SK-N-SH (cell line): ENCODE measurements around the gene TNS4. TPM values are rescaled to one million over a fixed set of nuclear protein-coding genes. Genes with fewer than 3 reads are reported as not detected.

ENCODE experiments used
- CTCF ChIA-PET: fragments of 300-600, 350-600 bp; formaldehyde crosslinking; extraction: SDS; loops from one replicate; lab custom pipeline; 2021; lab: Yijun Ruan, JAX
- POLR2A ChIA-PET: fragments of 350-600 bp; sonication (Branson Sonifier 250); formaldehyde crosslinking; extraction: SDS; loops from one replicate; lab custom pipeline; 2020; ENCODE audit warnings: antibody characterized with exemption, inconsistent platforms; lab: Yijun Ruan, JAX
- DNase-seq: peaks from one replicate; pipeline ENCODE4 v3.0.0; 2012
- H2AFZ ChIP-seq: fragments of 200-600 bp; sonication (generic); 2 replicates; pipeline ENCODE4 v1.8.1; 2016; ENCODE audit warnings: antibody characterized with exemption, mild to moderate bottlenecking, low read depth
- H3F3A ChIP-seq: fragments of 200-600 bp; sonication (generic); replicated peaks from 2 replicates; pipeline ENCODE3; 2016; ENCODE audit warnings: antibody characterized with exemption, mild to moderate bottlenecking; ENCODE audit not compliant: insufficient read depth
- H3K27ac ChIP-seq, 2 experiments: fragments of 200-500 bp in 1 of 2; fragments of 200-600 bp in 1 of 2; sonication (Bioruptor generic) in 1 of 2; sonication (generic), shearing (Covaris generic) in 1 of 2; 2 replicates each; pipeline versions ENCODE4 v1.5.1 to v1.6.1; 2014 to 2016; ENCODE audit warnings: low read depth in 2 of 2, inconsistent platforms in 1 of 2, low read length in 1 of 2, mild to moderate bottlenecking in 1 of 2, mixed read lengths in 1 of 2
- H3K27me3 ChIP-seq: fragments of 200-600 bp; sonication (generic), shearing (Covaris generic); 2 replicates; pipeline ENCODE4 v1.6.1; 2016; ENCODE audit warnings: mixed run types; ENCODE audit not compliant: insufficient read depth
- H3K36me3 ChIP-seq, 2 experiments: fragments of 200-500 bp in 1 of 2; fragments of 200-600 bp in 1 of 2; sonication (Bioruptor generic) in 1 of 2; sonication (generic) in 1 of 2; replicated peaks in 1 of 2; 2 replicates each; pipeline versions ENCODE3 to v1.5.1; 2014 to 2016; ENCODE audit warnings: low read length in 1 of 2, mild to moderate bottlenecking in 1 of 2; ENCODE audit not compliant: insufficient read depth in 2 of 2, control insufficient read depth in 1 of 2
- H3K4me1 ChIP-seq, 2 experiments: fragments of 200-500 bp in 1 of 2; fragments of 200-600 bp in 1 of 2; sonication (Bioruptor generic) in 1 of 2; sonication (generic), shearing (Covaris generic) in 1 of 2; 2 replicates each; pipeline versions ENCODE4 v1.5.1 to v1.6.1; 2014 to 2016; ENCODE audit warnings: low read depth in 1 of 2, low read length in 1 of 2, mixed run types in 1 of 2; ENCODE audit not compliant: insufficient read depth in 2 of 2, control insufficient read depth in 1 of 2
- H3K4me2 ChIP-seq: fragments of 200-600 bp; sonication (generic), shearing (Covaris generic); 2 replicates; pipeline ENCODE4 v1.6.1; 2017; ENCODE audit warnings: mixed run types
- H3K4me3 ChIP-seq, 2 experiments: fragments of 200-500 bp in 1 of 2; fragments of 200-600 bp in 1 of 2; sonication (Bioruptor generic) in 1 of 2; sonication (generic), shearing (Covaris generic) in 1 of 2; 2 replicates each; pipeline versions ENCODE4 v1.5.1 to v1.8.1; 2014 to 2016; ENCODE audit warnings: low read depth in 2 of 2, inconsistent platforms in 1 of 2, low read length in 1 of 2, mild to moderate bottlenecking in 1 of 2, mixed read lengths in 1 of 2, moderate library complexity in 1 of 2
- H3K79me2 ChIP-seq: fragments of 200-600 bp; sonication (generic); 2 replicates; pipeline ENCODE4 v1.8.1; 2017; ENCODE audit warnings: mild to moderate bottlenecking; ENCODE audit not compliant: insufficient read depth
- H3K9ac ChIP-seq: fragments of 200-600 bp; sonication (generic); 2 replicates; pipeline ENCODE4 v1.6.1; 2017; ENCODE audit warnings: mixed run types
- H3K9me2 ChIP-seq: fragments of 200-600 bp; sonication (generic); 2 replicates; pipeline ENCODE4 v1.6.1; 2017; ENCODE audit warnings: mixed run types
- H3K9me3 ChIP-seq: fragments of 200-600 bp; sonication (generic); 2 replicates; pipeline ENCODE4 v1.6.1; 2017; ENCODE audit warnings: mixed run types, mild to moderate bottlenecking, moderate library complexity
- H4K20me1 ChIP-seq: fragments of 200-600 bp; sonication (generic); 2 replicates; pipeline ENCODE4 v1.6.1; 2017; ENCODE audit warnings: mild to moderate bottlenecking, mixed run types; ENCODE audit not compliant: insufficient read depth
- EP300 ChIP-seq, 2 experiments: IDR thresholded peaks; 2 replicates each; pipeline versions ENCODE4 v1.4.0 to v1.6.1; 2012; ENCODE audit warnings: borderline replicate concordance in 1 of 2, low read depth in 1 of 2, low read length in 1 of 2
- EZH2phosphoT487 ChIP-seq: fragments of 200-600 bp; sonication (generic); IDR thresholded peaks from 2 replicates; pipeline ENCODE4 v1.6.1; 2017; ENCODE audit warnings: low read depth, mixed run types, mild to moderate bottlenecking, antibody characterized with exemption, moderate library complexity, borderline replicate concordance
- FOSL2 ChIP-seq: IDR thresholded peaks from 2 replicates; pipeline ENCODE4 v1.4.0; 2012; ENCODE audit warnings: low read depth, mild to moderate bottlenecking, moderate library complexity, borderline replicate concordance
- GABPA ChIP-seq: IDR thresholded peaks from 2 replicates; pipeline ENCODE4 v1.4.0; 2012; ENCODE audit warnings: low read depth, mild to moderate bottlenecking
- JUND ChIP-seq: IDR thresholded peaks from 2 replicates; pipeline ENCODE4 v1.4.0; 2012
- NFIC ChIP-seq: IDR thresholded peaks from 2 replicates; pipeline ENCODE4 v1.4.0; 2012; ENCODE audit warnings: borderline replicate concordance
- POLR2AphosphoS5 ChIP-seq: IDR thresholded peaks from 2 replicates; pipeline ENCODE4 v1.6.1; 2012; ENCODE audit warnings: low read depth, low read length
- RXRA ChIP-seq: IDR thresholded peaks from 2 replicates; pipeline ENCODE4 v1.4.0; 2012; ENCODE audit warnings: low read depth, mild to moderate bottlenecking, borderline replicate concordance
- TAF1 ChIP-seq: IDR thresholded peaks from 2 replicates; pipeline ENCODE4 v1.6.1; 2012; ENCODE audit warnings: low read depth, mild to moderate bottlenecking, low read length, moderate library complexity, borderline replicate concordance
- TCF12 ChIP-seq: IDR thresholded peaks from 2 replicates; pipeline ENCODE4 v1.4.0; 2012
- YY1 ChIP-seq: IDR thresholded peaks from 2 replicates; pipeline ENCODE4 v1.4.0; 2012; ENCODE audit warnings: low read depth, mild to moderate bottlenecking
- WGBS: methylation state at CpG from one replicate; pipeline ENCODE4 v1.1.6; 2017; ENCODE audit warnings: low lambda C conversion rate; 5-methylcytosine and 5-hydroxymethylcytosine counted together
- polyA plus RNA-seq, 3 experiments: library from polyadenylated mRNA; depleted of rRNA; stranded (reverse); fragments of >200 nt; gene quantifications; 2 replicates each; pipeline ENCODE4 v1.2.3, GENCODE V29; 2012
- TF ChIP-seq, protein P1 (sequence below): fragments of 200-600 bp; sonication (generic); IDR thresholded peaks from 2 replicates; pipeline ENCODE4 v1.6.1; 2017; ENCODE audit warnings: antibody characterized with exemption, mild to moderate bottlenecking, moderate library complexity
- TF ChIP-seq, protein P2 (sequence below): fragments of 150-350 bp; IDR thresholded peaks from 2 replicates; pipeline ENCODE4 v1.6.1; 2016; ENCODE audit warnings: mild to moderate bottlenecking, low read depth, low read length
- TF ChIP-seq, protein P3 (sequence below): fragments of 150-350 bp; IDR thresholded peaks from 2 replicates; pipeline ENCODE4 v1.6.1; 2017; ENCODE audit warnings: antibody characterized with exemption, low read length, low read depth, borderline replicate concordance
- TF ChIP-seq, protein P4 (sequence below): IDR thresholded peaks from 2 replicates; pipeline ENCODE4 v1.4.0; 2012; ENCODE audit warnings: low read depth, borderline replicate concordance

The TNS4 gene
- polyA plus RNA-seq, 1 of the 3 experiments (the other 2 are of a cell fraction), result not detected

DNA sequence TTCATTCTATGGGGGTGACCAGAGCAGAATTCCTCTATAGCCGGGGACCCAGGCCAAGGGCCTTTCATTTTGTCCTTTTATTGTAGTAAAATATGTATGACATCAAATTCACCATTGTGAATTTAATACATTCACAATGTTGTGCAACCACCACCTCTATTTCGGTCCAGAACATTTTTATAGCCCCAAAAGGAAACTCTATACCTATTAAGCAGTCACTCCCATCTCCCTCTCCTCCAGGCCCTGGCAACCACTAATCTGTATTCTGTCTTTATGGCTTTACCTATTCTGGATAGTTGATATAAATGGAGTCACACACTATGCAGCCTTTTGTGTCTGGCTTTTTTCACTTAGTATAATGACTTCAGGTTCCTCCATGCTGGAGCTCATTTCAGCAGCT, 9.7 kb upstream of the TNS4 start:
- Histone ChIP-seq H3K9me3 (no peaks in the 10 kb centered on the region), H2AFZ (no peak overlapping the region), H3K4me1 (peaks cover 7 to 25% of the 10 kb centered on the region in 2 experiments; a peak in 2 of 4 replicates), H3K27ac (no peak overlapping the region), H3K79me2 (no peaks in the 10 kb centered on the region), H3K27me3 (no peaks in the 10 kb centered on the region), H3K9me2 (no peaks in the 10 kb centered on the region), H4K20me1 (no peaks in the 10 kb centered on the region), H3K9ac (no peak overlapping the region)
- ChIA-PET POLR2A (no interaction called here), CTCF (interaction anchor here (2.0 to 4.3 kb wide), 2 partner anchors 10 to 35 kb away, joined by 6 to 19 read pairs; partner anchors contain the start of gene TNS4)
- DNase-seq, result no peak
- TF ChIP-seq, protein P1, sequence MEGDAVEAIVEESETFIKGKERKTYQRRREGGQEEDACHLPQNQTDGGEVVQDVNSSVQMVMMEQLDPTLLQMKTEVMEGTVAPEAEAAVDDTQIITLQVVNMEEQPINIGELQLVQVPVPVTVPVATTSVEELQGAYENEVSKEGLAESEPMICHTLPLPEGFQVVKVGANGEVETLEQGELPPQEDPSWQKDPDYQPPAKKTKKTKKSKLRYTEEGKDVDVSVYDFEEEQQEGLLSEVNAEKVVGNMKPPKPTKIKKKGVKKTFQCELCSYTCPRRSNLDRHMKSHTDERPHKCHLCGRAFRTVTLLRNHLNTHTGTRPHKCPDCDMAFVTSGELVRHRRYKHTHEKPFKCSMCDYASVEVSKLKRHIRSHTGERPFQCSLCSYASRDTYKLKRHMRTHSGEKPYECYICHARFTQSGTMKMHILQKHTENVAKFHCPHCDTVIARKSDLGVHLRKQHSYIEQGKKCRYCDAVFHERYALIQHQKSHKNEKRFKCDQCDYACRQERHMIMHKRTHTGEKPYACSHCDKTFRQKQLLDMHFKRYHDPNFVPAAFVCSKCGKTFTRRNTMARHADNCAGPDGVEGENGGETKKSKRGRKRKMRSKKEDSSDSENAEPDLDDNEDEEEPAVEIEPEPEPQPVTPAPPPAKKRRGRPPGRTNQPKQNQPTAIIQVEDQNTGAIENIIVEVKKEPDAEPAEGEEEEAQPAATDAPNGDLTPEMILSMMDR, result no peak
- no peak for TF ChIP-seq GABPA
- TF ChIP-seq, protein P2, sequence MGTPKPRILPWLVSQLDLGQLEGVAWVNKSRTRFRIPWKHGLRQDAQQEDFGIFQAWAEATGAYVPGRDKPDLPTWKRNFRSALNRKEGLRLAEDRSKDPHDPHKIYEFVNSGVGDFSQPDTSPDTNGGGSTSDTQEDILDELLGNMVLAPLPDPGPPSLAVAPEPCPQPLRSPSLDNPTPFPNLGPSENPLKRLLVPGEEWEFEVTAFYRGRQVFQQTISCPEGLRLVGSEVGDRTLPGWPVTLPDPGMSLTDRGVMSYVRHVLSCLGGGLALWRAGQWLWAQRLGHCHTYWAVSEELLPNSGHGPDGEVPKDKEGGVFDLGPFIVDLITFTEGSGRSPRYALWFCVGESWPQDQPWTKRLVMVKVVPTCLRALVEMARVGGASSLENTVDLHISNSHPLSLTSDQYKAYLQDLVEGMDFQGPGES, result no peak
- no peak for TF ChIP-seq EZH2phosphoT487
- no peak for TF ChIP-seq RXRA
- TF ChIP-seq, protein P3, sequence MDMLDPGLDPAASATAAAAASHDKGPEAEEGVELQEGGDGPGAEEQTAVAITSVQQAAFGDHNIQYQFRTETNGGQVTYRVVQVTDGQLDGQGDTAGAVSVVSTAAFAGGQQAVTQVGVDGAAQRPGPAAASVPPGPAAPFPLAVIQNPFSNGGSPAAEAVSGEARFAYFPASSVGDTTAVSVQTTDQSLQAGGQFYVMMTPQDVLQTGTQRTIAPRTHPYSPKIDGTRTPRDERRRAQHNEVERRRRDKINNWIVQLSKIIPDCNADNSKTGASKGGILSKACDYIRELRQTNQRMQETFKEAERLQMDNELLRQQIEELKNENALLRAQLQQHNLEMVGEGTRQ, result no peak
- no peak for TF ChIP-seq EP300 (IDR thresholded peaks at IDR 0.05; ENCODE audit: borderline replicate concordance in 1 of 2, low read depth in 1 of 2, low read length in 1 of 2)
- TF ChIP-seq JUND, result no peak
- no peak for TF ChIP-seq FOSL2
- TF ChIP-seq, protein P4, sequence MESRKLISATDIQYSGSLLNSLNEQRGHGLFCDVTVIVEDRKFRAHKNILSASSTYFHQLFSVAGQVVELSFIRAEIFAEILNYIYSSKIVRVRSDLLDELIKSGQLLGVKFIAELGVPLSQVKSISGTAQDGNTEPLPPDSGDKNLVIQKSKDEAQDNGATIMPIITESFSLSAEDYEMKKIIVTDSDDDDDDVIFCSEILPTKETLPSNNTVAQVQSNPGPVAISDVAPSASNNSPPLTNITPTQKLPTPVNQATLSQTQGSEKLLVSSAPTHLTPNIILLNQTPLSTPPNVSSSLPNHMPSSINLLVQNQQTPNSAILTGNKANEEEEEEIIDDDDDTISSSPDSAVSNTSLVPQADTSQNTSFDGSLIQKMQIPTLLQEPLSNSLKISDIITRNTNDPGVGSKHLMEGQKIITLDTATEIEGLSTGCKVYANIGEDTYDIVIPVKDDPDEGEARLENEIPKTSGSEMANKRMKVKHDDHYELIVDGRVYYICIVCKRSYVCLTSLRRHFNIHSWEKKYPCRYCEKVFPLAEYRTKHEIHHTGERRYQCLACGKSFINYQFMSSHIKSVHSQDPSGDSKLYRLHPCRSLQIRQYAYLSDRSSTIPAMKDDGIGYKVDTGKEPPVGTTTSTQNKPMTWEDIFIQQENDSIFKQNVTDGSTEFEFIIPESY, result no peak
- TF ChIP-seq TAF1, result no peak
- no peak for TF ChIP-seq YY1
- no peak for TF ChIP-seq NFIC
- TF ChIP-seq POLR2AphosphoS5, result no peak
- TF ChIP-seq TCF12, result no peak
- TF ChIP-seq, all 33 proteins: peak for 0
- 93% methylated on average over 2 of the region's 2 CpGs for WGBS
- Histone ChIP-seq H3K4me3 (no peak overlapping the region), H3K4me2 (no peak overlapping the region), H3K36me3 (no peaks in the 10 kb centered on the region), H3F3A (peaks cover under 1% of the 10 kb centered on the region)
